Tracheal epithelial cell (primary cell): Measurements from ENCODE around the gene AATK. TPM values are rescaled to one million over a fixed set of nuclear protein-coding genes. Genes with fewer than 3 reads are reported as not detected.

Source experiments
- total RNA-seq: library from RNA; depleted of rRNA; stranded (reverse); fragments of >200 nt; gene quantifications from 2 replicates; pipeline ENCODE4 v1.2.1, GENCODE V29; 2014

Gene AATK
- 0.48 and 1.1 TPM in 2 replicates for total RNA-seq

GRCh38 chr17:81166033-81166492, at the start of gene AATK:
AATK (minus strand) TSS chr17:81166221; CDS start chr17:81165992, 229 bp downstream.

GRCh38 chr17:81165246-81166032, 582 bp downstream of the AATK start, which contains the start of gene PVALEF:
PVALEF (plus strand) TSS chr17:81165507; CDS start chr17:81181227, 15,720 bp downstream.

Other genes with a start within 250 kb of the AATK start
- gene CHMP6, start 174.4 kb downstream of the AATK start, total RNA-seq, result 4.0 and 10.1 TPM in 2 replicates
- gene BAIAP2, start 131.1 kb downstream of the AATK start, total RNA-seq, result 69.4 and 80.8 TPM in 2 replicates
- gene PVALEF, start 714 bp downstream of the AATK start, total RNA-seq, result not detected in 2 replicates
- 8.9 and 11.5 TPM in 2 replicates for gene CEP131, start 56.7 kb upstream of the AATK start, total RNA-seq
- 6.7 and 11.9 TPM in 2 replicates for gene TEPSIN, start 72.8 kb upstream of the AATK start, total RNA-seq
- gene NDUFAF8, start 73.1 kb upstream of the AATK start, total RNA-seq, result 33.3 and 43.1 TPM in 2 replicates
- gene SLC38A10, start 129.1 kb upstream of the AATK start, total RNA-seq, result 54.1 and 64.8 TPM in 2 replicates
- 1.5 and 1.7 TPM in 2 replicates for gene BAHCC1, start 229.2 kb upstream of the AATK start, total RNA-seq